H1 (cell line): Measurements from ENCODE around the gene IRF2BP2. TPM values are rescaled to one million over a fixed set of nuclear protein-coding genes. Genes with fewer than 3 reads are reported as not detected.

Experiments
- CTCF ChIA-PET: fragments of 300-600 bp; sonication (Branson Sonifier 250); formaldehyde crosslinking; loops from one replicate; lab custom pipeline; 2021; ENCODE audit not compliant: partially characterized antibody; lab: Charles Lee
- POLR2A ChIA-PET: fragments of 300-600 bp; sonication (Branson Sonifier 250); formaldehyde crosslinking; loops from one replicate; lab custom pipeline; 2021; ENCODE audit warnings: inconsistent platforms; ENCODE audit not compliant: partially characterized antibody; lab: Charles Lee
- DNase-seq, 2 experiments: peaks; one replicate each; pipeline versions ENCODE4 v3.0.0 to v3.0.0-alpha.2; 2010 to 2022; ENCODE audit warnings: low spot score in 2 of 2, low read depth in 1 of 2, mixed read lengths in 1 of 2
- FAIRE-seq: peaks from 2 replicates; lab custom pipeline; 2011; peaks lifted over from hg19 to GRCh38; lab: Jason Lieb, UNC
- H2AFZ ChIP-seq: 2 replicates; pipeline ENCODE4 v1.8.1; 2012; ENCODE audit warnings: low read length, inconsistent platforms
- H2AK5ac ChIP-seq: 2 replicates; pipeline ENCODE4 v1.6.1; 2013; ENCODE audit warnings: low read depth, low read length
- H2BK120ac ChIP-seq: replicated peaks from 2 replicates; pipeline ENCODE3; 2013; ENCODE audit warnings: low read depth, low read length, inconsistent platforms
- H2BK12ac ChIP-seq: 2 replicates; pipeline ENCODE4 v1.6.1; 2013; ENCODE audit warnings: low read depth, low read length
- H2BK15ac ChIP-seq: 2 replicates; pipeline ENCODE4 v1.6.1; 2013; ENCODE audit warnings: low read length
- H2BK20ac ChIP-seq: 2 replicates; pipeline ENCODE4 v1.6.1; 2013; ENCODE audit warnings: low read length
- H2BK5ac ChIP-seq: 2 replicates; pipeline ENCODE4 v1.6.1; 2013; ENCODE audit warnings: low read depth, low read length
- H3K14ac ChIP-seq: 2 replicates; pipeline ENCODE4 v1.6.1; 2013; ENCODE audit warnings: inconsistent platforms; ENCODE audit not compliant: insufficient read length
- H3K18ac ChIP-seq: 2 replicates; pipeline ENCODE4 v1.6.1; 2013; ENCODE audit warnings: low read length; ENCODE audit errors: extremely low read depth
- H3K23ac ChIP-seq: 2 replicates; pipeline ENCODE4 v1.6.1; 2013; ENCODE audit warnings: inconsistent platforms; ENCODE audit not compliant: insufficient read length
- H3K23me2 ChIP-seq: 2 replicates; pipeline ENCODE4 v1.6.1; 2013; ENCODE audit warnings: low read depth, low read length
- H3K27ac ChIP-seq: 2 replicates; pipeline ENCODE4 v1.6.1; 2011; ENCODE audit warnings: low read depth, low read length, inconsistent platforms
- H3K27me3 ChIP-seq, 4 experiments: replicated peaks in 1 of 4; 1 replicate in 1 of 4; 2 replicates in 3 of 4; pipeline versions ENCODE4 v1.6.1 to v1.8.1; 2011 to 2013; ENCODE audit warnings: low read length in 3 of 4, mild to moderate bottlenecking in 3 of 4, inconsistent platforms in 2 of 4, mixed read lengths in 2 of 4, moderate library complexity in 1 of 4; ENCODE audit not compliant: control insufficient read depth in 3 of 4, insufficient read depth in 3 of 4; ENCODE audit errors: extremely low read depth in 1 of 4
- H3K36me3 ChIP-seq, 4 experiments: 2 replicates each; pipeline versions ENCODE4 v1.6.1 to v1.8.1; 2011 to 2013; ENCODE audit warnings: mild to moderate bottlenecking in 4 of 4, low read length in 3 of 4, moderate library complexity in 2 of 4, control low read depth in 1 of 4, inconsistent platforms in 1 of 4; ENCODE audit not compliant: insufficient read depth in 4 of 4, control insufficient read depth in 2 of 4
- H3K4ac ChIP-seq: replicated peaks from 2 replicates; pipeline ENCODE3; 2013; ENCODE audit warnings: low read length, low read depth, mixed read lengths, inconsistent platforms; ENCODE audit not compliant: insufficient read length
- H3K4me1 ChIP-seq, 4 experiments: replicated peaks in 1 of 4; 1 replicate in 1 of 4; 2 replicates in 3 of 4; pipeline versions ENCODE4 v1.6.1 to v1.8.1; 2011 to 2013; ENCODE audit warnings: low read length in 3 of 4, inconsistent platforms in 2 of 4, mixed read lengths in 1 of 4; ENCODE audit not compliant: insufficient read depth in 4 of 4, control insufficient read depth in 3 of 4
- H3K4me2 ChIP-seq, 2 experiments: 2 replicates each; pipeline versions ENCODE4 v1.6.1 to v1.8.1; 2011 to 2013; ENCODE audit warnings: low read depth in 2 of 2, low read length in 2 of 2, control low read depth in 1 of 2, inconsistent platforms in 1 of 2, mild to moderate bottlenecking in 1 of 2; ENCODE audit not compliant: insufficient read depth in 1 of 2
- H3K4me3 ChIP-seq, 4 experiments: fragments of 200-600, 300-600 bp in 1 of 4; sonication (generic), shearing (Covaris generic), sonication (Bioruptor Twin) in 1 of 4; 2 replicates each; pipeline versions ENCODE4 v1.5.1 to v1.8.1; 2011 to 2016; ENCODE audit warnings: low read length in 4 of 4, low read depth in 3 of 4, control low read depth in 2 of 4, inconsistent platforms in 2 of 4, mild to moderate bottlenecking in 2 of 4, mixed read lengths in 1 of 4, moderate library complexity in 1 of 4; ENCODE audit not compliant: insufficient read depth in 2 of 4; ENCODE audit errors: extremely low read depth in 1 of 4
- H3K56ac ChIP-seq: replicated peaks from 2 replicates; pipeline ENCODE3; 2013; ENCODE audit warnings: low read depth, mild to moderate bottlenecking, mixed read lengths, low read length, inconsistent platforms; ENCODE audit not compliant: insufficient read length
- H3K79me1 ChIP-seq: 2 replicates; pipeline ENCODE4 v1.6.1; 2013; ENCODE audit warnings: low read depth, low read length, control low read depth
- H3K79me2 ChIP-seq, 2 experiments: 2 replicates each; pipeline versions ENCODE4 v1.6.1 to v1.8.1; 2012 to 2013; ENCODE audit warnings: low read length in 2 of 2, mild to moderate bottlenecking in 2 of 2, inconsistent platforms in 1 of 2; ENCODE audit not compliant: insufficient read depth in 2 of 2, control insufficient read depth in 1 of 2
- H3K9ac ChIP-seq, 4 experiments: replicated peaks in 1 of 4; 1 replicate in 1 of 4; 2 replicates in 3 of 4; pipeline versions ENCODE4 v1.6.1 to v1.8.1; 2011 to 2013; ENCODE audit warnings: low read depth in 3 of 4, low read length in 3 of 4, control low read depth in 2 of 4, mild to moderate bottlenecking in 2 of 4, moderate library complexity in 2 of 4, inconsistent platforms in 1 of 4; ENCODE audit errors: extremely low read depth in 1 of 4
- H3K9me3 ChIP-seq, 2 experiments: 2 replicates each; pipeline versions ENCODE4 v1.6.1 to v1.8.1; 2012 to 2013; ENCODE audit warnings: mild to moderate bottlenecking in 2 of 2, moderate library complexity in 2 of 2, control low read depth in 1 of 2, inconsistent platforms in 1 of 2, low read depth in 1 of 2, low read length in 1 of 2, mixed read lengths in 1 of 2; ENCODE audit not compliant: insufficient read depth in 2 of 2
- H4K20me1 ChIP-seq, 2 experiments: replicated peaks in 1 of 2; 2 replicates each; pipeline versions ENCODE3 to v1.8.1; 2011 to 2013; ENCODE audit warnings: inconsistent platforms in 2 of 2, low read length in 2 of 2, mild to moderate bottlenecking in 1 of 2; ENCODE audit not compliant: insufficient read depth in 2 of 2, control insufficient read depth in 1 of 2
- H4K5ac ChIP-seq: 2 replicates; pipeline ENCODE4 v1.6.1; 2013; ENCODE audit warnings: low read length, low read depth, mixed read lengths, inconsistent platforms; ENCODE audit not compliant: insufficient read length
- H4K8ac ChIP-seq: 2 replicates; pipeline ENCODE4 v1.8.0; 2013; ENCODE audit warnings: mild to moderate bottlenecking, moderate library complexity, low read length, inconsistent platforms; ENCODE audit not compliant: insufficient read depth; ENCODE audit errors: extremely low read depth
- H4K91ac ChIP-seq: replicated peaks from 2 replicates; pipeline ENCODE3; 2013; ENCODE audit warnings: low read length, mixed read lengths, inconsistent platforms; ENCODE audit not compliant: insufficient read length
- CEBPB ChIP-seq: IDR thresholded peaks from 2 replicates; pipeline ENCODE4 v1.6.1; 2012; ENCODE audit warnings: low read depth, low read length
- SIX5 ChIP-seq: IDR thresholded peaks from 2 replicates; pipeline ENCODE4 v1.6.1; 2011; ENCODE audit warnings: mild to moderate bottlenecking, low read depth, low read length
- TBP ChIP-seq: IDR thresholded peaks from 2 replicates; pipeline ENCODE4 v1.6.1; 2011; ENCODE audit warnings: low read depth, low read length, improper control_type of control experiment
- WGBS, 2 experiments: shearing (Covaris generic) in 1 of 2; methylation state at CpG; one replicate each; pipeline versions ENCODE4 v1.1.6 to v1.1.7; 2013 to 2015; ENCODE audit warnings: low lambda C conversion rate in 2 of 2, mixed read lengths in 2 of 2, inconsistent platforms in 1 of 2, low coverage in 1 of 2, missing lambda C conversion rate in 1 of 2; ENCODE audit not compliant: insufficient replicate concordance in 2 of 2, insufficient coverage in 1 of 2, insufficient read length in 1 of 2; ENCODE audit errors: extremely low coverage in 1 of 2, missing lambda C conversion rate in 1 of 2; 5-methylcytosine and 5-hydroxymethylcytosine counted together
- polyA plus RNA-seq, 7 experiments: library from polyadenylated mRNA; depleted of rRNA in 3 of 7; stranded (reverse) in 5 of 7; unstranded in 2 of 7; fragments of >200 nt in 5 of 7; fragments of 200-250 nt in 2 of 7; gene quantifications; 1 replicate in 5 of 7; 2 replicates in 1 of 7; 4 replicates in 1 of 7; pipeline versions ENCODE4 v1.2.1 to v1.2.3, GENCODE V29; 2011 to 2013; ENCODE audit warnings: missing spikeins in 2 of 7, mixed read lengths in 2 of 7
- total RNA-seq: library from RNA; stranded (reverse); fragmentation: NEBNext Ultra II Directional; extraction: Animal tissue kit (Norgen Biotek cat#: 25700); gene quantifications from 2 replicates; pipeline ENCODE4 v1.2.1, GENCODE V29; 2021

The IRF2BP2 gene
- total and polyA plus RNA-seq, 2 of the 8 experiments (the other 6 are each of a cell fraction or from before 2014, with no cell fraction given), result 24.9 to 67.5 TPM

DNA sequence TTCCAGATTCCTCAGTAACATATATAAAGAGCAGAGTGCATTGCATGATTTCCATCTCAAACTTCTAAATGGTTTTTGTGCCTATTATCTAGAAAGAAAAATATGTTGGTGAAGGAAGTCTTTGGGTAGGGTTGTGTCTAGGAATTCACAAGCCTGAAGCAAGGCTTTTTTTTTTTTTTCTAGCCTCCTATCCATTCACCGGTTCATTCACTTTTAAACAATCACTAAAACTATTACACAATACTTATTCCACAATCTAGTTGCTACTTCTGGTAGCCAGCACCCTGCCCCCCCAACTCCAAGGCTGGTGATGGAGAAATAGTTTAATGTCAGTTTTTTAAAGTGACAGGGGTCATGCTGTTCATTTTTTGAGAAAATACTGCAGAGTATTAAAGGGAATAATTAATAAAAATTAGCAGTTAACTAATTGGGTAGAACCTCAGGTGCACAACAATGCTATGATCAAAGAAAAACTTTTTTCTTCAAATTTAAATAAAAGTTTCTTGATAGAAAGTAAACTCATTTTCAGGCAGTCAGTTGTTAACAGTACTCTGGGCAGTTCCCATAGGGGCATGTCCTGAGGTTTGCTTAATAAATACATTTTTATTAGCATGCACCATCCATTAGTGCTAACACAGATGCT lies 10.9 kb downstream of the IRF2BP2 start:
- no peaks in the 10 kb centered on the region; the same call in 1 of the 2 replicates for H3K23me2 ChIP-seq
- peak overlapping the region; percentile 73 for H4K5ac ChIP-seq
- FAIRE-seq (no peak), DNase-seq (no peak)
- no peak overlapping the region for H2BK20ac ChIP-seq
- TF ChIP-seq CEBPB, result 0 out of 2 replicates have a peak, but pooled peaks have one; percentile 27
- no peak for TF ChIP-seq TBP
- TF ChIP-seq SIX5, result no peak
- H2AFZ ChIP-seq, result no peak overlapping the region
- peaks cover 0 to 6% (median 0%) of the 10 kb centered on the region in 4 experiments; a peak in 1 of 8 replicates for H3K36me3 ChIP-seq
- H3K4me1 ChIP-seq, result peaks cover 5 to 13% (median 9%) of the 10 kb centered on the region in 4 experiments; a peak in 6 of 7 replicates
- no peak overlapping the region for H3K18ac ChIP-seq
- ChIA-PET CTCF (interaction anchor here (0.6 to 1.6 kb wide), 7 partner anchors 16 to 493 kb away, joined by 3 to 9 read pairs (median 3); no protein-coding TSS in a partner anchor), POLR2A (interaction anchor here (0.6 to 3.6 kb wide), 11 partner anchors 11 to 498 kb away, joined by 3 to 35 read pairs (median 4); partner anchors contain the start of gene IRF2BP2)
- H3K4ac ChIP-seq, result no peak overlapping the region
- no peak overlapping the region for H4K91ac ChIP-seq
- no peak overlapping the region for H3K56ac ChIP-seq
- no peak overlapping the region for H4K8ac ChIP-seq
- H3K23ac ChIP-seq, result no peak overlapping the region
- H3K27ac ChIP-seq, result no peak overlapping the region
- peaks cover 0 to 3% of the 10 kb centered on the region in 2 experiments; a peak in 1 of 4 replicates for H3K9me3 ChIP-seq
- H3K79me2 ChIP-seq, result peaks cover 0 to 21% of the 10 kb centered on the region in 2 experiments; a peak in 2 of 4 replicates
- no peak overlapping the region for H2AK5ac ChIP-seq
- 71 to 100% methylated on average over 1 of the region's 1 CpG for WGBS, 2 experiments
- H2BK120ac ChIP-seq, result no peak overlapping the region
- H2BK12ac ChIP-seq, result no peak overlapping the region
- H3K4me3 ChIP-seq, result peak overlapping the region; percentile 30 to 67 (median 57); a peak in 5 of 8 replicates
- H3K4me2 ChIP-seq, result peak overlapping the region; percentile 63 to 68
- H3K27me3 ChIP-seq, result no peaks in the 10 kb centered on the region
- no peak overlapping the region for H2BK5ac ChIP-seq
- H3K79me1 ChIP-seq, result no peaks in the 10 kb centered on the region
- H4K20me1 ChIP-seq, result peaks cover 0 to 2% of the 10 kb centered on the region in 2 experiments
- H2BK15ac ChIP-seq, result no peak overlapping the region
- no peak overlapping the region for H3K14ac ChIP-seq
- peak overlapping the region in 3 of 4 experiments; percentile 13 to 70 (median 65); a peak in 5 of 7 replicates for H3K9ac ChIP-seq
